Astrocyte (in vitro differentiated cells and primary cell): ENCODE data around the gene RABEP2.
"Not testable (repeated sequence)": the region's sequence is repeated elsewhere in the genome, so short reads cannot be mapped to it uniquely, and the experiment has no call there.

Experiments
- CTCF ChIP-seq: IDR thresholded peaks from 2 replicates; pipeline ENCODE4 v1.5.1; 2011; ENCODE audit warnings: low read depth, mild to moderate bottlenecking, inconsistent platforms, low read length, moderate library complexity; ENCODE audit not compliant: insufficient read depth
- EZH2 ChIP-seq: IDR thresholded peaks from 2 replicates; pipeline ENCODE4 v1.6.1; 2012; ENCODE audit warnings: mild to moderate bottlenecking, low read length, inconsistent platforms; ENCODE audit not compliant: insufficient read depth

GRCh38 chr16:28939825-28940224 lies 14.8 kb upstream of the RABEP2 start:
- TF ChIP-seq EZH2, CTCF: not testable (repeated sequence)
